H7 (cell line): ENCODE measurements around the gene HOXA5. TPM values are rescaled to one million over a fixed set of nuclear protein-coding genes. Genes with fewer than 3 reads are reported as not detected.

Source experiments
- DNase-seq: peaks from one replicate; pipeline ENCODE4 v3.0.0; 2012
- H3K27me3 ChIP-seq: 2 replicates; pipeline ENCODE4 v1.6.0; 2011; ENCODE audit warnings: mild to moderate bottlenecking, low read length; ENCODE audit not compliant: control insufficient read depth, insufficient read depth
- H3K36me3 ChIP-seq: replicated peaks from 2 replicates; pipeline ENCODE4 v1.5.1; 2011; ENCODE audit warnings: low read length; ENCODE audit not compliant: control insufficient read depth, insufficient read depth
- H3K4me3 ChIP-seq: 2 replicates; pipeline ENCODE4 v1.5.1; 2011; ENCODE audit warnings: low read depth, mild to moderate bottlenecking, control low read depth, low read length, moderate library complexity; ENCODE audit not compliant: insufficient read depth
- total RNA-seq: library from RNA; depleted of rRNA; stranded (reverse); fragments of >200 nt; shearing (Covaris generic); gene quantifications from 2 replicates; pipeline ENCODE4 v1.2.3, GENCODE V29; 2014

HOXA5 gene
- total RNA-seq, 1 experiment from 2014 or later = not detected

- H3K36me3 ChIP-seq = no peaks in the 10 kb centered on the region
- H3K4me3 ChIP-seq = no peak within 1 kb of the TSS
- H3K27me3 ChIP-seq = peaks cover 100% of the 10 kb centered on the region
- peak; percentile 76 for DNase-seq
Measured at GRCh38 chr7:27185013-27185853, 41.8 kb upstream of the HOXA5 start, which contains the start of gene HOXA11. Gene HOXA11, minus strand, starts transcription at chr7:27185232. Its CDS starts 88 bp downstream, at chr7:27185144.

- peaks cover 100% of the 10 kb centered on the region for H3K27me3 ChIP-seq
- DNase-seq = peak; percentile 81
- H3K36me3 ChIP-seq = no peaks in the 10 kb centered on the region
- no peak overlapping the region for H3K4me3 ChIP-seq
Measured at GRCh38 chr7:27184337-27185012, 41.0 kb upstream of the HOXA5 start.

- no peak overlapping the region for H3K4me3 ChIP-seq
- peaks cover 100% of the 10 kb centered on the region for H3K27me3 ChIP-seq
- peak; percentile 77 for DNase-seq
- no peaks in the 10 kb centered on the region for H3K36me3 ChIP-seq
Measured at GRCh38 chr7:27183682-27184336, 40.3 kb upstream of the HOXA5 start.

- DNase-seq = peak; percentile 89
- Histone ChIP-seq H3K36me3 (no peaks in the 10 kb centered on the region), H3K27me3 (peaks cover 100% of the 10 kb centered on the region), H3K4me3 (no peak overlapping the region)
Measured at GRCh38 chr7:27182861-27183681, 39.6 kb upstream of the HOXA5 start.

- DNase-seq = peak; percentile 42
- Histone ChIP-seq H3K4me3 (no peak overlapping the region), H3K36me3 (no peaks in the 10 kb centered on the region), H3K27me3 (peaks cover 100% of the 10 kb centered on the region)
Measured at GRCh38 chr7:27182285-27182841, 38.9 kb upstream of the HOXA5 start.

GRCh38 chr7:27181795-27182275 lies 38.4 kb upstream of the HOXA5 start:
- peaks cover 100% of the 10 kb centered on the region for H3K27me3 ChIP-seq
- H3K36me3 ChIP-seq = no peaks in the 10 kb centered on the region
- H3K4me3 ChIP-seq = no peak overlapping the region
- DNase-seq = peak; percentile 25

- Histone ChIP-seq H3K4me3 (no peak overlapping the region), H3K36me3 (no peaks in the 10 kb centered on the region), H3K27me3 (peaks cover 100% of the 10 kb centered on the region)
- DNase-seq = peak; percentile 49
Measured at GRCh38 chr7:27180431-27181420, 37.2 kb upstream of the HOXA5 start.

- no peaks in the 10 kb centered on the region for H3K36me3 ChIP-seq
- peaks cover 100% of the 10 kb centered on the region for H3K27me3 ChIP-seq
- H3K4me3 ChIP-seq = no peak overlapping the region
- DNase-seq = peak; percentile 97
Measured at GRCh38 chr7:27179503-27180430, 36.3 kb upstream of the HOXA5 start.

- Histone ChIP-seq H3K27me3 (peaks cover 100% of the 10 kb centered on the region), H3K36me3 (no peaks in the 10 kb centered on the region), H3K4me3 (no peak overlapping the region)
- peak; percentile 57 for DNase-seq
Measured at GRCh38 chr7:27179030-27179429, 35.5 kb upstream of the HOXA5 start.

GRCh38 chr7:27178366-27178765 lies 34.9 kb upstream of the HOXA5 start:
- Histone ChIP-seq H3K27me3 (peaks cover 100% of the 10 kb centered on the region), H3K4me3 (no peak overlapping the region), H3K36me3 (no peaks in the 10 kb centered on the region)
- peak; percentile 39 for DNase-seq

- no peak overlapping the region for H3K4me3 ChIP-seq
- no peaks in the 10 kb centered on the region for H3K36me3 ChIP-seq
- DNase-seq = peak; percentile 33
- H3K27me3 ChIP-seq = peaks cover 100% of the 10 kb centered on the region
Measured at GRCh38 chr7:27177795-27178320, 34.4 kb upstream of the HOXA5 start.
